PC-3 (cell line): ENCODE measurements around the gene MLPH. TPM values are rescaled to one million over a fixed set of nuclear protein-coding genes. Genes with fewer than 3 reads are reported as not detected.

ENCODE experiments used
- ATAC-seq: fragments of 200-7000 bp; cut with Tn5 transposase; 2 replicates; pipeline ENCODE4 v1.9.1; 2020; ENCODE audit warnings: mild to moderate bottlenecking, moderate library complexity
- BruUV-seq: library from RNA; stranded (reverse); fragments of 400-500 nt; replicated peaks from 2 replicates; lab custom pipeline; 2021; lab: Mats Ljungman, UMichigan
- CTCF ChIA-PET: fragments of 300-600 bp; sonication (Branson Sonifier 250); formaldehyde crosslinking; loops from one replicate; lab custom pipeline; 2022; ENCODE audit warnings: antibody characterized with exemption; lab: Charles Lee
- POLR2A ChIA-PET: fragments of 300-600 bp; sonication (Branson Sonifier 250); formaldehyde crosslinking; loops from one replicate; lab custom pipeline; 2022; ENCODE audit warnings: antibody characterized with exemption; ENCODE audit not compliant: unreplicated experiment; lab: Charles Lee
- DNase-seq: peaks from one replicate; pipeline ENCODE4 v3.0.0-alpha.2; 2015
- H2AFZ ChIP-seq: fragments of 300-600 bp; sonication (generic); 2 replicates; pipeline ENCODE4 v1.6.0; 2016; ENCODE audit warnings: antibody characterized with exemption, low read length
- H3F3A ChIP-seq: fragments of 300-600 bp; sonication (generic); one replicate; pipeline ENCODE4 v1.6.0; 2017; ENCODE audit warnings: antibody characterized with exemption, low read length, control low read depth, mild to moderate bottlenecking; ENCODE audit not compliant: unreplicated experiment
- H3K27ac ChIP-seq: fragments of 300-600 bp; sonication (generic); 2 replicates; pipeline ENCODE4 v1.5.1; 2016; ENCODE audit warnings: mild to moderate bottlenecking, low read length
- H3K27me3 ChIP-seq: fragments of 300-600 bp; sonication (generic); 2 replicates; pipeline ENCODE4 v1.6.1; 2016; ENCODE audit warnings: low read length, mixed read lengths
- H3K36me3 ChIP-seq: fragments of 300-600 bp; sonication (generic); 2 replicates; pipeline ENCODE4 v1.6.1; 2016; ENCODE audit warnings: low read depth, mixed run types, low read length, mixed read lengths
- H3K4me1 ChIP-seq: fragments of 300-600 bp; sonication (generic); 2 replicates; pipeline ENCODE4 v1.5.1; 2016; ENCODE audit warnings: low read length; ENCODE audit not compliant: insufficient read depth
- H3K4me2 ChIP-seq: fragments of 300-600 bp; sonication (generic); 2 replicates; pipeline ENCODE4 v1.6.0; 2016; ENCODE audit warnings: low read length
- H3K4me3 ChIP-seq: fragments of 300-600 bp; sonication (generic); 2 replicates; pipeline ENCODE4 v1.5.1; 2016; ENCODE audit warnings: mild to moderate bottlenecking, low read length, mixed read lengths
- H3K79me2 ChIP-seq: fragments of 300-600 bp; sonication (generic); 2 replicates; pipeline ENCODE4 v1.6.1; 2017; ENCODE audit warnings: low read length, mixed read lengths
- H3K9ac ChIP-seq: fragments of 300-600 bp; sonication (generic); 2 replicates; pipeline ENCODE4 v1.6.0; 2016; ENCODE audit warnings: mild to moderate bottlenecking, low read length
- H3K9me2 ChIP-seq: fragments of 300-600 bp; sonication (generic); replicated peaks from 2 replicates; pipeline ENCODE4 v1.6.1; 2016; ENCODE audit warnings: mixed run types, low read length, mixed read lengths
- H3K9me3 ChIP-seq: fragments of 300-600 bp; sonication (generic); 2 replicates; pipeline ENCODE4 v1.6.1; 2016; ENCODE audit warnings: low read length, mixed read lengths
- H4K20me1 ChIP-seq: fragments of 300-600 bp; sonication (generic); 2 replicates; pipeline ENCODE4 v1.6.1; 2016; ENCODE audit warnings: low read length, mixed read lengths
- CTCF ChIP-seq: fragments of 300-600 bp; sonication (generic); conservative IDR thresholded peaks from 2 replicates; pipeline ENCODE4 v1.5.1; 2017; ENCODE audit warnings: antibody characterized with exemption, low read depth, mild to moderate bottlenecking, low read length
- EZH2 ChIP-seq: fragments of 300-600 bp; sonication (generic); IDR thresholded peaks from one replicate; pipeline ENCODE4 v1.6.1; 2017; ENCODE audit warnings: antibody characterized with exemption, mild to moderate bottlenecking, low read length; ENCODE audit not compliant: unreplicated experiment
- EZH2phosphoT487 ChIP-seq: fragments of 300-600 bp; sonication (generic); IDR thresholded peaks from 2 replicates; pipeline ENCODE4 v1.6.1; 2018; ENCODE audit warnings: mild to moderate bottlenecking, antibody characterized with exemption, low read length, borderline replicate concordance
- intact Hi-C: fragments of 100-400 bp; cut with micrococcal nuclease; formaldehyde crosslinking; loops from 2 replicates; pipeline ENCODE4 v1.9.0; 2023
- total RNA-seq: library from RNA; depleted of rRNA; stranded (reverse); fragments of >200 nt; gene quantifications from 2 replicates; pipeline ENCODE4 v1.2.3, GENCODE V29; 2014

The MLPH gene
- total RNA-seq, 1 experiment from 2014 or later: 201 TPM

- ATAC-seq: no peak
- Histone ChIP-seq H3K9me2 (no peaks in the 10 kb centered on the region; the same call in 1 of the 2 replicates), H3K36me3 (peaks cover 96% of the 10 kb centered on the region), H2AFZ (no peak overlapping the region), H3K4me3 (no peak overlapping the region), H3K9ac (no peak overlapping the region), H3K4me2 (no peak overlapping the region), H4K20me1 (no peaks in the 10 kb centered on the region), H3K9me3 (no peaks in the 10 kb centered on the region), H3F3A (peaks cover 5% of the 10 kb centered on the region), H3K27me3 (no peaks in the 10 kb centered on the region), H3K4me1 (no peaks in the 10 kb centered on the region), H3K27ac (peak overlapping the region; percentile 49), H3K79me2 (peaks cover 68% of the 10 kb centered on the region)
- intact Hi-C loops: loop anchor here (5.0 kb wide), 2 partner anchors 35 to 60 kb away; no protein-coding TSS in a partner anchor
- ChIA-PET CTCF (interaction anchor here (1.3 to 1.4 kb wide), 2 partner anchors 36 to 60 kb away, joined by 6 to 12 read pairs; no protein-coding TSS in a partner anchor), POLR2A (no interaction called here)
- DNase-seq: no peak
- BruUV-seq: no TSS peak
- no peak for TF ChIP-seq CTCF
- no peak for TF ChIP-seq EZH2phosphoT487
- TF ChIP-seq EZH2: no peak
Measured at GRCh38 chr2:237511885-237512405, 24.9 kb downstream of the MLPH start.

- Histone ChIP-seq H4K20me1 (no peaks in the 10 kb centered on the region), H3K9me2 (no peaks in the 10 kb centered on the region; the same call in 1 of the 2 replicates), H3K4me2 (no peak overlapping the region), H3K4me3 (no peak overlapping the region), H3K27ac (peak overlapping the region; percentile 49), H2AFZ (no peak overlapping the region), H3K9ac (no peak overlapping the region), H3K27me3 (no peaks in the 10 kb centered on the region), H3K9me3 (no peaks in the 10 kb centered on the region), H3F3A (no peaks in the 10 kb centered on the region), H3K79me2 (peaks cover 62% of the 10 kb centered on the region), H3K4me1 (no peaks in the 10 kb centered on the region), H3K36me3 (peaks cover 97% of the 10 kb centered on the region)
- CTCF ChIA-PET: interaction anchor here (0.5 to 1.4 kb wide), 6 partner anchors 28 to 110 kb away, joined by 3 to 12 read pairs (median 6); no protein-coding TSS in a partner anchor
- DNase-seq (peak; percentile 78), ATAC-seq (peak; percentile 61)
- intact Hi-C loops: loop anchor here (5.0 kb wide), 2 partner anchors 36 to 59 kb away; no protein-coding TSS in a partner anchor
- BruUV-seq: no TSS peak
- POLR2A ChIA-PET: interaction anchor here (0.6 kb wide), 1 partner anchor 13 kb away, joined by 6 read pairs; no protein-coding TSS in a partner anchor
- peak; percentile 94 for TF ChIP-seq CTCF
- TF ChIP-seq EZH2: no peak
Measured at GRCh38 chr2:237512774-237513466, 25.9 kb downstream of the MLPH start.

GRCh38 chr2:237513693-237514092 lies 26.6 kb downstream of the MLPH start:
- no peaks in the 10 kb centered on the region for H3K27me3 ChIP-seq
- ATAC-seq (no peak), DNase-seq (no peak)
- BruUV-seq: no TSS peak
- H3K36me3 ChIP-seq: peaks cover 96% of the 10 kb centered on the region
- H3K4me2 ChIP-seq: no peak overlapping the region
- H3K9ac ChIP-seq: no peak overlapping the region
- no peak overlapping the region for H2AFZ ChIP-seq
- CTCF ChIA-PET: no interaction called here
- H3K27ac ChIP-seq: no peak overlapping the region
- no peaks in the 10 kb centered on the region for H3F3A ChIP-seq
- H3K79me2 ChIP-seq: peaks cover 54% of the 10 kb centered on the region
- TF ChIP-seq EZH2phosphoT487: no peak
- no peak for TF ChIP-seq CTCF
- no peak for TF ChIP-seq EZH2
- no peaks in the 10 kb centered on the region; the same call in 1 of the 2 replicates for H3K9me2 ChIP-seq
- H4K20me1 ChIP-seq: no peaks in the 10 kb centered on the region
- H3K4me1 ChIP-seq: no peaks in the 10 kb centered on the region
- intact Hi-C loops: loop anchor here (5.0 kb wide), 2 partner anchors 36 to 59 kb away; no protein-coding TSS in a partner anchor
- H3K9me3 ChIP-seq: no peaks in the 10 kb centered on the region
- POLR2A ChIA-PET: no interaction called here
- H3K4me3 ChIP-seq: no peak overlapping the region
